Fibroblast of lung (primary cell): ENCODE measurements around the gene CNNM2. TPM values are rescaled to one million over a fixed set of nuclear protein-coding genes. Genes with fewer than 3 reads are reported as not detected.

Experiments
- DNase-seq, 2 donors: peaks; one replicate each; pipeline versions ENCODE4 v3.0.0 to v3.0.0-alpha.2; 2010; ENCODE audit warnings: low read depth in 2 of 2
- H2AFZ ChIP-seq: 2 replicates; pipeline ENCODE4 v1.5.1; 2012; ENCODE audit warnings: low read length, control low read depth, inconsistent platforms
- H3K27ac ChIP-seq: 2 replicates; pipeline ENCODE4 v1.5.1; 2011; ENCODE audit warnings: low read length, control low read depth; ENCODE audit not compliant: insufficient read depth
- H3K27me3 ChIP-seq: 2 replicates; pipeline ENCODE4 v1.5.1; 2011; ENCODE audit warnings: mild to moderate bottlenecking, low read length; ENCODE audit not compliant: control insufficient read depth, insufficient read depth
- H3K36me3 ChIP-seq: 2 replicates; pipeline ENCODE4 v1.5.1; 2011; ENCODE audit warnings: low read length; ENCODE audit not compliant: control insufficient read depth, insufficient read depth
- H3K4me1 ChIP-seq: 2 replicates; pipeline ENCODE4 v1.5.1; 2011; ENCODE audit warnings: low read length; ENCODE audit not compliant: control insufficient read depth, insufficient read depth; ENCODE audit errors: extremely low read depth
- H3K4me2 ChIP-seq: 2 replicates; pipeline ENCODE4 v1.5.1; 2011; ENCODE audit warnings: low read length, control low read depth; ENCODE audit not compliant: insufficient read depth; ENCODE audit errors: extremely low read depth
- H3K4me3 ChIP-seq, 4 experiments: fragments of 200-600 bp in 1 of 4; sonication (generic) in 1 of 4; replicated peaks in 1 of 4; 2 replicates each; pipeline ENCODE4 v1.5.1; 2011 to 2016; ENCODE audit warnings: low read length in 4 of 4, low read depth in 3 of 4, mild to moderate bottlenecking in 3 of 4, control low read depth in 2 of 4, inconsistent platforms in 1 of 4, mixed read lengths in 1 of 4; ENCODE audit not compliant: insufficient read depth in 1 of 4; ENCODE audit errors: control extremely low read depth in 1 of 4
- H3K79me2 ChIP-seq: 2 replicates; pipeline ENCODE4 v1.5.1; 2012; ENCODE audit warnings: mild to moderate bottlenecking, low read length, inconsistent platforms; ENCODE audit not compliant: control insufficient read depth, insufficient read depth
- H3K9ac ChIP-seq: 2 replicates; pipeline ENCODE4 v1.5.1; 2011; ENCODE audit warnings: mild to moderate bottlenecking, low read length, control low read depth; ENCODE audit not compliant: insufficient read depth
- H3K9me3 ChIP-seq: 2 replicates; pipeline ENCODE4 v1.5.1; 2012; ENCODE audit warnings: low read depth, low read length; ENCODE audit not compliant: control insufficient read depth, insufficient read depth
- H4K20me1 ChIP-seq: 2 replicates; pipeline ENCODE4 v1.5.1; 2011; ENCODE audit warnings: low read length; ENCODE audit not compliant: control insufficient read depth, insufficient read depth; ENCODE audit errors: extremely low read depth
- CTCF ChIP-seq, 2 donors: IDR thresholded peaks in 1 of 2; conservative IDR thresholded peaks in 1 of 2; 1 replicate in 1 of 2; 2 replicates in 1 of 2; pipeline ENCODE4 v1.5.1; 2011 to 2012; ENCODE audit warnings: low read length in 2 of 2, control low read depth in 1 of 2, inconsistent platforms in 1 of 2, low read depth in 1 of 2, mild to moderate bottlenecking in 1 of 2
- EZH2 ChIP-seq: IDR thresholded peaks from 2 replicates; pipeline ENCODE4 v1.5.1; 2012; ENCODE audit warnings: low read length, control low read depth, mild to moderate bottlenecking; ENCODE audit errors: missing control alignments
- polyA plus RNA-seq, 2 donors: library from polyadenylated mRNA; depleted of rRNA in 1 of 2; stranded (reverse) in 1 of 2; unstranded in 1 of 2; fragments of >200 nt; gene quantifications; 2 replicates each; pipeline ENCODE4 v1.2.1, GENCODE V29; 2011 to 2012; ENCODE audit warnings: missing spikeins in 1 of 2
- total RNA-seq: library from RNA; depleted of rRNA; stranded (reverse); fragments of >200 nt; gene quantifications from 2 replicates; pipeline ENCODE4 v1.2.1, GENCODE V29; 2014

CNNM2 gene
- total and polyA plus RNA-seq, 2 donors (not counting 1 experiment from before 2014, with no cell fraction given) = 3.4 to 6.1 TPM

- TF ChIP-seq EZH2 (no peak), CTCF (conservative IDR thresholded peaks at IDR 0.05 in 1 of 2, IDR thresholded peaks at IDR 0.05 in 1 of 2; ENCODE audit: low read depth in 1 of 2, low read length in 2 of 2) (no peak)
- H3K9me3 ChIP-seq = no peaks in the 10 kb centered on the region
- H3K27me3 ChIP-seq = no peaks in the 10 kb centered on the region
- no peaks in the 10 kb centered on the region for H4K20me1 ChIP-seq
- H3K36me3 ChIP-seq = no peaks in the 10 kb centered on the region
- no peak overlapping the region for H3K4me2 ChIP-seq
- no peak overlapping the region for H3K27ac ChIP-seq
- no peak for DNase-seq
- H3K4me3 ChIP-seq = no peak overlapping the region
- peaks cover 2% of the 10 kb centered on the region for H3K4me1 ChIP-seq
- H2AFZ ChIP-seq = no peak overlapping the region
- H3K79me2 ChIP-seq = no peaks in the 10 kb centered on the region
- no peak overlapping the region for H3K9ac ChIP-seq
Observed at GRCh38 chr10:103042129-103042528, 124.0 kb downstream of the CNNM2 start.

- TF ChIP-seq CTCF (conservative IDR thresholded peaks at IDR 0.05 in 1 of 2, IDR thresholded peaks at IDR 0.05 in 1 of 2; ENCODE audit: low read depth in 1 of 2, low read length in 2 of 2) (no peak), EZH2 (no peak)
- H3K4me2 ChIP-seq = no peak overlapping the region
- H3K4me3 ChIP-seq = no peak overlapping the region
- H3K4me1 ChIP-seq = peaks cover 2% of the 10 kb centered on the region
- no peaks in the 10 kb centered on the region for H3K36me3 ChIP-seq
- no peaks in the 10 kb centered on the region for H3K9me3 ChIP-seq
- no peak overlapping the region for H3K9ac ChIP-seq
- H2AFZ ChIP-seq = no peak overlapping the region
- no peaks in the 10 kb centered on the region for H3K79me2 ChIP-seq
- no peak overlapping the region for H3K27ac ChIP-seq
- no peaks in the 10 kb centered on the region for H4K20me1 ChIP-seq
- H3K27me3 ChIP-seq = no peaks in the 10 kb centered on the region
- DNase-seq = no peak
Observed at GRCh38 chr10:103042908-103043307, 124.8 kb downstream of the CNNM2 start.

- H2AFZ ChIP-seq = no peak overlapping the region
- peak; percentile 36 to 88 for DNase-seq
- H4K20me1 ChIP-seq = no peaks in the 10 kb centered on the region
- H3K27me3 ChIP-seq = no peaks in the 10 kb centered on the region
- TF ChIP-seq CTCF (conservative IDR thresholded peaks at IDR 0.05 in 1 of 2, IDR thresholded peaks at IDR 0.05 in 1 of 2; ENCODE audit: low read depth in 1 of 2, low read length in 2 of 2) (no peak), EZH2 (no peak)
- H3K36me3 ChIP-seq = no peaks in the 10 kb centered on the region
- peak overlapping the region; percentile 58 for H3K4me2 ChIP-seq
- peak overlapping the region; percentile 46 for H3K27ac ChIP-seq
- no peak overlapping the region for H3K9ac ChIP-seq
- H3K4me1 ChIP-seq = peaks cover 2% of the 10 kb centered on the region
- H3K79me2 ChIP-seq = no peaks in the 10 kb centered on the region
- H3K4me3 ChIP-seq = no peak overlapping the region
- no peaks in the 10 kb centered on the region for H3K9me3 ChIP-seq
Observed at GRCh38 chr10:103044942-103045489, 126.9 kb downstream of the CNNM2 start.
